Type B pancreatic cell (in vitro differentiated cells): ENCODE measurements around the gene KIF5A. TPM values are rescaled to one million over a fixed set of nuclear protein-coding genes. Genes with fewer than 3 reads are reported as not detected.
"Not testable (repeated sequence)": the region's sequence is repeated elsewhere in the genome, so short reads cannot be mapped to it uniquely, and the experiment has no call there.

Source experiments
- DNase-seq: peaks from one replicate; pipeline ENCODE4 v3.0.0; 2021; ENCODE audit warnings: mixed read lengths; ENCODE audit not compliant: unreplicated experiment; ENCODE audit errors: extremely low spot score
- H3K27ac Mint-ChIP-seq: 2 replicates; pipeline ENCODE4 v1.8.0; 2021; ENCODE audit warnings: mild to moderate bottlenecking, mixed read lengths
- H3K27me3 Mint-ChIP-seq: 2 replicates; pipeline ENCODE4 v1.8.0; 2021; ENCODE audit warnings: mixed read lengths
- H3K36me3 Mint-ChIP-seq: 2 replicates; pipeline ENCODE4 v1.8.0; 2021; ENCODE audit warnings: mixed read lengths
- H3K4me1 Mint-ChIP-seq: one replicate; pipeline ENCODE4 v1.8.0; 2021; ENCODE audit warnings: mixed read lengths; ENCODE audit not compliant: unreplicated experiment
- H3K4me3 Mint-ChIP-seq: 2 replicates; pipeline ENCODE4 v1.8.0; 2021; ENCODE audit warnings: mild to moderate bottlenecking, mixed read lengths
- H3K9me3 Mint-ChIP-seq: 2 replicates; pipeline ENCODE4 v1.8.0; 2021; ENCODE audit warnings: mixed read lengths
- CTCF ChIP-seq: fragments of 200-600 bp; sonication (generic); conservative IDR thresholded peaks from 2 replicates; pipeline ENCODE4 v1.5.0; 2021; ENCODE audit warnings: antibody characterized with exemption, mild to moderate bottlenecking
- total RNA-seq: library from RNA; stranded (reverse); gene quantifications from 2 replicates; pipeline ENCODE4 v1.2.1, GENCODE V29; 2021; ENCODE audit warnings: low replicate concordance

KIF5A gene
- total RNA-seq, 1 donor from 2014 or later: 4.4 TPM

GRCh38 chr12:57511588-57512325 is 38.1 kb upstream of the KIF5A start:
- Mint-ChIP-seq H3K27me3 (no peaks in the 10 kb centered on the region), H3K4me1 (no peaks in the 10 kb centered on the region), H3K9me3 (no peaks in the 10 kb centered on the region), H3K27ac (no peak overlapping the region), H3K4me3 (no peak overlapping the region), H3K36me3 (peaks cover 36% of the 10 kb centered on the region)
- TF ChIP-seq CTCF: no peak
- no peak for DNase-seq

DNA sequence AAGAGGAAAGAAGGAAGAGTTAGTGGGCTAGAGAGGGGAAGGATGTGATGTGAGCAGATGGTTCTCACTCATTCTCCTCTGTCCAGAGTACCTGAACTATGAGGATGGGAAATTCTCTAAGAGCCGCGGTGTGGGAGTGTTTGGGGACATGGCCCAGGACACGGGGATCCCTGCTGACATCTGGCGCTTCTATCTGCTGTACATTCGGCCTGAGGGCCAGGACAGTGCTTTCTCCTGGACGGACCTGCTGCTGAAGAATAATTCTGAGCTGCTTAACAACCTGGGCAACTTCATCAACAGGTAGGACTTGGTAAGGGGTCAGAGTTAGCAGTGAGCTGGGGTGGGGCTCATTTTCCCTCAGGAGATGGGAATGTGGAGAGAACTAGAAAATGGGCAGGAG is 37.2 kb upstream of the KIF5A start:
- Mint-ChIP-seq H3K27ac (peak overlapping the region; percentile 12), H3K4me3 (no peak overlapping the region), H3K4me1 (no peaks in the 10 kb centered on the region), H3K36me3 (peaks cover 40% of the 10 kb centered on the region), H3K27me3 (no peaks in the 10 kb centered on the region), H3K9me3 (no peaks in the 10 kb centered on the region)
- no peak for TF ChIP-seq CTCF
- DNase-seq: no peak

DNA sequence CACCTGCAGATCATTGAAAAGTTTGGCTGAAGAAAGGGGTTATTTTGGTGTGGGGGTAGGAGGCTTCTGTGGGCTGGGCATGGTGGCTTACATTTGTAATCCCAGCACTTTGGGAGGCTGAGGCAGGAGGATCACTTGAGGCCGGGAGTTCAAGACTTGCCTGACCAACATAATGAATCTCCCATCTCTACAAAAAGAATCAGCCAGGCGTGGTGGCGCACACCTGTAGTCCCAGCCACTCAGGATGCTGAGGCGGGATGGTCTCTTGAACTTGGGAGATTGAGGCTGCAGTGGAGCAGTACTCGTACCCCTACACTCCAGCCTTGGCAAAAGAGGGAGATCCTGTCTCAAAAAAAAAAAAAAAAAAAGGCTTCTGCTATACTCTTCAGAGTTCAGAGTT is 36.6 kb upstream of the KIF5A start:
- peaks cover 40% of the 10 kb centered on the region for H3K36me3 Mint-ChIP-seq
- peaks cover 3% of the 10 kb centered on the region for H3K4me1 Mint-ChIP-seq
- TF ChIP-seq CTCF: no peak
- DNase-seq: no peak
- peak overlapping the region; percentile 12 for H3K27ac Mint-ChIP-seq
- no peaks in the 10 kb centered on the region for H3K9me3 Mint-ChIP-seq
- H3K4me3 Mint-ChIP-seq: no peak overlapping the region
- no peaks in the 10 kb centered on the region for H3K27me3 Mint-ChIP-seq

GRCh38 chr12:57513677-57514076 is 36.2 kb upstream of the KIF5A start:
- not testable (repeated sequence) for H3K9me3 Mint-ChIP-seq, H3K27me3 Mint-ChIP-seq, H3K4me1 Mint-ChIP-seq, DNase-seq, H3K27ac Mint-ChIP-seq, H3K4me3 Mint-ChIP-seq
- H3K36me3 Mint-ChIP-seq: peaks cover 40% of the 10 kb centered on the region

DNA sequence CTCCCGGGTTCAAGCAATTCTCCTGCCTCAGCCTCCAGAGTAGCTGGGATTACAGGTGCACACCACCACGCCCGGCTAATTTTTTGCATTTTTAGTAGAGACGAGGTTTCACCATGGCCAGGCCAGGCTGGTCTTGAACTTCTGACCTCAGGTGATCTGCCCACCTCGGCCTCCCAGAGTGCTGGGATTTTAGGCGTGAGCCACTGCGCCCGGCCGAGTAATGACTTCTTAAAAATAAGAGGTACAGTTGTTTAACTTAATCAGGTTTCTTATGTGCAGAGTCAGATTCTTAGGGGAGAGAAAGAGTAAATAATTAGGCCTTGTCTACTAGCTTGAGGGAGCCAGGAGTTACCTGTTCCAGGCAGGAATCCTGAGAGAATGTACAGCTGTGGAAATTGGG is 35.6 kb upstream of the KIF5A start:
- H3K27ac Mint-ChIP-seq, H3K27me3 Mint-ChIP-seq: not testable (repeated sequence)
- peaks cover 40% of the 10 kb centered on the region for H3K36me3 Mint-ChIP-seq

GRCh38 chr12:57514720-57515407 is 35.0 kb upstream of the KIF5A start:
- DNase-seq: no peak
- Mint-ChIP-seq H3K4me1 (peaks cover 14% of the 10 kb centered on the region), H3K27me3 (no peaks in the 10 kb centered on the region), H3K4me3 (no peak overlapping the region), H3K27ac (no peak overlapping the region), H3K36me3 (peaks cover 36% of the 10 kb centered on the region), H3K9me3 (no peaks in the 10 kb centered on the region)
- no peak for TF ChIP-seq CTCF

More for the DNA sequence above, 35.6 kb upstream of the KIF5A start:
- not testable (repeated sequence) for H3K4me3 Mint-ChIP-seq, DNase-seq, H3K9me3 Mint-ChIP-seq
- peaks cover 12% of the 10 kb centered on the region for H3K4me1 Mint-ChIP-seq
